Mesodermal cell (in vitro differentiated cells): ENCODE measurements around the gene CDC42BPG.
A peak's percentile ranks its signal among the peaks of the same experiment; 100 is the strongest.

ENCODE experiments used
- H3K27ac ChIP-seq: 2 replicates; pipeline ENCODE4 v1.7.0; 2013; ENCODE audit warnings: mild to moderate bottlenecking, low read depth, low read length, moderate library complexity; ENCODE audit not compliant: severe bottlenecking
- H3K36me3 ChIP-seq: 2 replicates; pipeline ENCODE4 v1.7.1; 2013; ENCODE audit warnings: mild to moderate bottlenecking, low read length, moderate library complexity; ENCODE audit not compliant: control insufficient read depth, insufficient read depth
- H3K4me1 ChIP-seq: one replicate; pipeline ENCODE4 v1.7.1; 2013; ENCODE audit warnings: mild to moderate bottlenecking, low read length; ENCODE audit not compliant: insufficient read depth, control insufficient read depth, poor library complexity, severe bottlenecking
- H3K4me3 ChIP-seq: 2 replicates; pipeline ENCODE4 v1.7.0; 2013; ENCODE audit warnings: low read length, control low read depth, mild to moderate bottlenecking; ENCODE audit not compliant: insufficient read depth, poor library complexity, severe bottlenecking; ENCODE audit errors: extremely low read depth
- H3K9me3 ChIP-seq: 2 replicates; pipeline ENCODE4 v1.7.1; 2013; ENCODE audit warnings: mild to moderate bottlenecking, low read length, moderate library complexity; ENCODE audit not compliant: control insufficient read depth
- WGBS, 2 experiments: methylation state at CpG; one replicate each; pipeline ENCODE4 v1.1.5; 2013; ENCODE audit warnings: missing lambda C conversion rate in 2 of 2; ENCODE audit not compliant: insufficient coverage in 2 of 2; 5-methylcytosine and 5-hydroxymethylcytosine counted together

Gene CDC42BPG

GRCh38 chr11:64878494-64879243, 34.2 kb upstream of the CDC42BPG start, which contains the start of gene EHD1:
EHD1 (minus strand) TSS chr11:64878621; CDS start chr11:64878464, 157 bp downstream.
- H3K9me3 ChIP-seq: no peaks in the 10 kb centered on the region
- WGBS, 2 experiments: 0 to 1% methylated on average over 26 to 52 of the region's 75 CpGs
- H3K4me1 ChIP-seq: peaks cover 34% of the 10 kb centered on the region
- peak within 1 kb of the TSS; percentile 95 for H3K4me3 ChIP-seq
- H3K27ac ChIP-seq: peak within 1 kb of the TSS; percentile 82
- peaks cover 20% of the 10 kb centered on the region for H3K36me3 ChIP-seq

GRCh38 chr11:64878223-64878493, 33.7 kb upstream of the CDC42BPG start:
- 0 to 1% methylated on average over 15 to 19 of the region's 21 CpGs for WGBS, 2 experiments
- Histone ChIP-seq H3K9me3 (no peaks in the 10 kb centered on the region), H3K36me3 (peaks cover 25% of the 10 kb centered on the region), H3K27ac (peak overlapping the region; percentile 36), H3K4me3 (peak overlapping the region; percentile 95), H3K4me1 (peaks cover 36% of the 10 kb centered on the region)

- H3K27ac ChIP-seq: peak overlapping the region; percentile 75
- 2 to 3% methylated on average over 28 to 36 of the region's 41 CpGs for WGBS, 2 experiments
Measured at GRCh38 chr11:64877390-64878222, 33.2 kb upstream of the CDC42BPG start.

GRCh38 chr11:64876835-64877341, 32.4 kb upstream of the CDC42BPG start:
- Histone ChIP-seq H3K9me3 (no peaks in the 10 kb centered on the region), H3K36me3 (peaks cover 36% of the 10 kb centered on the region), H3K4me3 (peak overlapping the region; percentile 95), H3K4me1 (peaks cover 41% of the 10 kb centered on the region), H3K27ac (peak overlapping the region; percentile 75)
- 55 to 59% methylated on average over 11 to 14 of the region's 14 CpGs for WGBS, 2 experiments

More at GRCh38 chr11:64877390-64878222, 33.2 kb upstream of the CDC42BPG start:
- Histone ChIP-seq H3K4me3 (peak overlapping the region; percentile 95), H3K36me3 (peaks cover 30% of the 10 kb centered on the region), H3K9me3 (no peaks in the 10 kb centered on the region), H3K4me1 (peaks cover 39% of the 10 kb centered on the region)

GRCh38 chr11:64876229-64876750, 31.8 kb upstream of the CDC42BPG start:
- peaks cover 40% of the 10 kb centered on the region for H3K36me3 ChIP-seq
- 90 to 93% methylated on average over 8 to 11 of the region's 11 CpGs for WGBS, 2 experiments
- peaks cover 43% of the 10 kb centered on the region for H3K4me1 ChIP-seq
- H3K4me3 ChIP-seq: peak overlapping the region; percentile 95
- no peaks in the 10 kb centered on the region for H3K9me3 ChIP-seq
- H3K27ac ChIP-seq: peak overlapping the region; percentile 16

GRCh38 chr11:64875369-64876228, 31.1 kb upstream of the CDC42BPG start:
- H3K27ac ChIP-seq: no peak overlapping the region
- H3K4me1 ChIP-seq: peaks cover 50% of the 10 kb centered on the region

GRCh38 chr11:64874308-64875240, 30.1 kb upstream of the CDC42BPG start:
- Histone ChIP-seq H3K9me3 (no peaks in the 10 kb centered on the region), H3K4me3 (no peak overlapping the region), H3K36me3 (peaks cover 48% of the 10 kb centered on the region), H3K4me1 (peaks cover 54% of the 10 kb centered on the region), H3K27ac (peak overlapping the region; percentile 36)
- WGBS, 2 experiments: 92 to 94% methylated on average over 29 of the region's 29 CpGs

More at GRCh38 chr11:64875369-64876228, 31.1 kb upstream of the CDC42BPG start:
- Histone ChIP-seq H3K9me3 (no peaks in the 10 kb centered on the region), H3K36me3 (peaks cover 43% of the 10 kb centered on the region), H3K4me3 (no peak overlapping the region)
- 93 to 97% methylated on average over 13 to 15 of the region's 17 CpGs for WGBS, 2 experiments

- WGBS, 2 experiments: 93 to 96% methylated on average over 6 of the region's 8 CpGs
Measured at GRCh38 chr11:64872790-64873488, 28.5 kb upstream of the CDC42BPG start.

GRCh38 chr11:64871492-64871891, 27.0 kb upstream of the CDC42BPG start:
- Histone ChIP-seq H3K9me3 (no peaks in the 10 kb centered on the region), H3K36me3 (peaks cover 65% of the 10 kb centered on the region), H3K4me1 (peaks cover 64% of the 10 kb centered on the region), H3K4me3 (no peak overlapping the region), H3K27ac (peak overlapping the region; percentile 24)
- 100% methylated on average over 1 of the region's 3 CpGs; no CpG with 5 or more reads in 1 of the 2 experiments for WGBS, 2 experiments

More at GRCh38 chr11:64872790-64873488, 28.5 kb upstream of the CDC42BPG start:
- Histone ChIP-seq H3K9me3 (no peaks in the 10 kb centered on the region), H3K27ac (no peak overlapping the region), H3K4me1 (peaks cover 70% of the 10 kb centered on the region), H3K4me3 (no peak overlapping the region), H3K36me3 (peaks cover 59% of the 10 kb centered on the region)
